H9 (cell line): Measurements from ENCODE around the gene C1QTNF6. TPM values are rescaled to one million over a fixed set of nuclear protein-coding genes. Genes with fewer than 3 reads are reported as not detected.

ENCODE experiments used
- DNase-seq: peaks from one replicate; pipeline ENCODE4 v3.0.0-alpha.2; 2017
- H2AFZ ChIP-seq: one replicate; pipeline ENCODE4 v1.6.1; 2013; ENCODE audit warnings: mild to moderate bottlenecking, low read length, control low read depth, moderate library complexity
- H2AK5ac ChIP-seq: 2 replicates; pipeline ENCODE4 v1.6.1; 2013; ENCODE audit warnings: low read length, control low read depth, mixed read lengths; ENCODE audit not compliant: insufficient read length
- H2BK120ac ChIP-seq: one replicate; pipeline ENCODE4 v1.6.1; 2013; ENCODE audit warnings: low read depth, mild to moderate bottlenecking, low read length, control low read depth, inconsistent platforms; ENCODE audit not compliant: poor library complexity, severe bottlenecking
- H2BK12ac ChIP-seq: 2 replicates; pipeline ENCODE4 v1.6.1; 2013; ENCODE audit warnings: low read length, control low read depth, mixed read lengths, low read depth; ENCODE audit not compliant: insufficient read length
- H2BK15ac ChIP-seq: 2 replicates; pipeline ENCODE4 v1.6.1; 2013; ENCODE audit warnings: low read depth, low read length, control low read depth
- H2BK20ac ChIP-seq: one replicate; pipeline ENCODE4 v1.6.1; 2013; ENCODE audit warnings: low read depth, mild to moderate bottlenecking, low read length, control low read depth, inconsistent platforms; ENCODE audit not compliant: poor library complexity, severe bottlenecking
- H2BK5ac ChIP-seq: 2 replicates; pipeline ENCODE4 v1.6.1; 2013; ENCODE audit warnings: low read length, control low read depth, mixed read lengths; ENCODE audit not compliant: insufficient read length
- H3K14ac ChIP-seq: 2 replicates; pipeline ENCODE4 v1.6.1; 2013; ENCODE audit warnings: low read length, control low read depth; ENCODE audit not compliant: insufficient read depth
- H3K18ac ChIP-seq: 2 replicates; pipeline ENCODE4 v1.6.1; 2013; ENCODE audit warnings: low read depth, mild to moderate bottlenecking, mixed read lengths, low read length, control low read depth; ENCODE audit not compliant: insufficient read length
- H3K23ac ChIP-seq: 2 replicates; pipeline ENCODE4 v1.6.1; 2013; ENCODE audit warnings: low read length, control low read depth, mixed read lengths, low read depth; ENCODE audit not compliant: insufficient read length
- H3K23me2 ChIP-seq: 2 replicates; pipeline ENCODE4 v1.6.1; 2013; ENCODE audit warnings: low read depth, mild to moderate bottlenecking, mixed read lengths, low read length, control low read depth; ENCODE audit not compliant: insufficient read length, poor library complexity, severe bottlenecking
- H3K27ac ChIP-seq: 2 replicates; pipeline ENCODE4 v1.5.1; 2013; ENCODE audit warnings: low read length, control low read depth, mixed read lengths, low read depth; ENCODE audit not compliant: insufficient read length
- H3K27me3 ChIP-seq: 2 replicates; pipeline ENCODE4 v1.6.1; 2013; ENCODE audit warnings: low read length, control low read depth, inconsistent platforms; ENCODE audit not compliant: insufficient read depth
- H3K4ac ChIP-seq: 2 replicates; pipeline ENCODE4 v1.6.1; 2013; ENCODE audit warnings: low read depth, mild to moderate bottlenecking, control low read depth, inconsistent platforms, low read length, moderate library complexity
- H3K4me1 ChIP-seq: 2 replicates; pipeline ENCODE4 v1.6.1; 2013; ENCODE audit warnings: low read length, control low read depth, inconsistent platforms; ENCODE audit not compliant: insufficient read depth
- H3K4me2 ChIP-seq: 2 replicates; pipeline ENCODE4 v1.6.1; 2013; ENCODE audit warnings: low read length, control low read depth, mixed read lengths; ENCODE audit not compliant: insufficient read length, insufficient read depth
- H3K56ac ChIP-seq: 2 replicates; pipeline ENCODE4 v1.6.1; 2013; ENCODE audit warnings: low read depth, mild to moderate bottlenecking, mixed read lengths, low read length, control low read depth; ENCODE audit not compliant: insufficient read length
- H3K79me1 ChIP-seq: 2 replicates; pipeline ENCODE4 v1.6.1; 2013; ENCODE audit warnings: low read depth, mild to moderate bottlenecking, moderate library complexity, low read length, control low read depth, inconsistent platforms; ENCODE audit not compliant: insufficient read depth, poor library complexity, severe bottlenecking
- H3K79me2 ChIP-seq: 2 replicates; pipeline ENCODE4 v1.6.1; 2013; ENCODE audit warnings: low read length, control low read depth, inconsistent platforms; ENCODE audit not compliant: insufficient read depth
- H3K9ac ChIP-seq: 2 replicates; pipeline ENCODE4 v1.6.1; 2013; ENCODE audit warnings: low read length, control low read depth, mixed read lengths; ENCODE audit not compliant: insufficient read length; ENCODE audit errors: extremely low read depth
- H3K9me3 ChIP-seq: one replicate; pipeline ENCODE4 v1.6.1; 2013; ENCODE audit warnings: low read depth, low read length, inconsistent platforms; ENCODE audit not compliant: control insufficient read depth
- H3T11ph ChIP-seq: one replicate; pipeline ENCODE4 v1.6.1; 2013; ENCODE audit warnings: mild to moderate bottlenecking, low read length, control low read depth, inconsistent platforms
- H4K20me1 ChIP-seq: one replicate; pipeline ENCODE4 v1.6.1; 2013; ENCODE audit not compliant: control insufficient read depth, insufficient read length, insufficient read depth
- H4K5ac ChIP-seq: 2 replicates; pipeline ENCODE4 v1.6.1; 2013; ENCODE audit warnings: low read depth, mild to moderate bottlenecking, mixed read lengths, low read length, control low read depth; ENCODE audit not compliant: insufficient read length
- H4K8ac ChIP-seq: replicated peaks from 2 replicates; pipeline ENCODE4 v1.6.1; 2013; ENCODE audit warnings: low read length, control low read depth, mixed read lengths, low read depth; ENCODE audit not compliant: insufficient read length
- H4K91ac ChIP-seq: 2 replicates; pipeline ENCODE4 v1.6.1; 2013; ENCODE audit warnings: low read depth, mild to moderate bottlenecking, moderate library complexity, mixed read lengths, low read length, control low read depth; ENCODE audit not compliant: insufficient read length
- H3K27ac Mint-ChIP-seq, 3 experiments: 2 replicates in 2 of 3; 3 replicates in 1 of 3; pipeline ENCODE4 v1.8.0; 2020 to 2021; ENCODE audit warnings: mixed read lengths in 3 of 3, mild to moderate bottlenecking in 1 of 3, moderate library complexity in 1 of 3
- H3K27me3 Mint-ChIP-seq: 2 replicates; pipeline ENCODE4 v1.8.0; 2021; ENCODE audit warnings: low read depth, mild to moderate bottlenecking, moderate library complexity, mixed read lengths
- H3K36me3 Mint-ChIP-seq, 3 experiments: 2 replicates in 2 of 3; 3 replicates in 1 of 3; pipeline ENCODE4 v1.8.0; 2020 to 2021; ENCODE audit warnings: low read depth in 3 of 3, mixed read lengths in 3 of 3; ENCODE audit not compliant: insufficient read depth in 1 of 3
- H3K4me1 Mint-ChIP-seq, 2 experiments: 2 replicates each; pipeline ENCODE4 v1.8.0; 2020; ENCODE audit warnings: mixed read lengths in 2 of 2
- H3K4me3 Mint-ChIP-seq, 2 experiments: 2 replicates in 1 of 2; 3 replicates in 1 of 2; pipeline ENCODE4 v1.8.0; 2020 to 2021; ENCODE audit warnings: mild to moderate bottlenecking in 2 of 2, mixed read lengths in 2 of 2, moderate library complexity in 1 of 2
- H3K9me3 Mint-ChIP-seq, 2 experiments: 2 replicates in 1 of 2; 3 replicates in 1 of 2; pipeline ENCODE4 v1.8.0; 2020; ENCODE audit warnings: mild to moderate bottlenecking in 2 of 2, mixed read lengths in 2 of 2, moderate library complexity in 1 of 2
- WGBS: extraction: QIAGEN DNeasy Blood & Tissue Kit; methylation state at CpG from one replicate; pipeline ENCODE4 v1.1.7; 2013; ENCODE audit warnings: missing lambda C conversion rate, low lambda C conversion rate, mixed read lengths; ENCODE audit not compliant: insufficient read length; ENCODE audit errors: extremely low coverage; 5-methylcytosine and 5-hydroxymethylcytosine counted together
- total RNA-seq: library from RNA; stranded (reverse); gene quantifications from 2 replicates; pipeline ENCODE4 v1.2.1, GENCODE V29; 2021
- TF ChIP-seq, protein P1 (sequence below): fragments of 200-600 bp; sonication (generic); conservative IDR thresholded peaks from 3 replicates; pipeline ENCODE4 v1.8.0; 2021; ENCODE audit warnings: antibody characterized with exemption, mild to moderate bottlenecking

C1QTNF6 gene
- total RNA-seq, 1 experiment from 2014 or later = 5.0 TPM

DNA sequence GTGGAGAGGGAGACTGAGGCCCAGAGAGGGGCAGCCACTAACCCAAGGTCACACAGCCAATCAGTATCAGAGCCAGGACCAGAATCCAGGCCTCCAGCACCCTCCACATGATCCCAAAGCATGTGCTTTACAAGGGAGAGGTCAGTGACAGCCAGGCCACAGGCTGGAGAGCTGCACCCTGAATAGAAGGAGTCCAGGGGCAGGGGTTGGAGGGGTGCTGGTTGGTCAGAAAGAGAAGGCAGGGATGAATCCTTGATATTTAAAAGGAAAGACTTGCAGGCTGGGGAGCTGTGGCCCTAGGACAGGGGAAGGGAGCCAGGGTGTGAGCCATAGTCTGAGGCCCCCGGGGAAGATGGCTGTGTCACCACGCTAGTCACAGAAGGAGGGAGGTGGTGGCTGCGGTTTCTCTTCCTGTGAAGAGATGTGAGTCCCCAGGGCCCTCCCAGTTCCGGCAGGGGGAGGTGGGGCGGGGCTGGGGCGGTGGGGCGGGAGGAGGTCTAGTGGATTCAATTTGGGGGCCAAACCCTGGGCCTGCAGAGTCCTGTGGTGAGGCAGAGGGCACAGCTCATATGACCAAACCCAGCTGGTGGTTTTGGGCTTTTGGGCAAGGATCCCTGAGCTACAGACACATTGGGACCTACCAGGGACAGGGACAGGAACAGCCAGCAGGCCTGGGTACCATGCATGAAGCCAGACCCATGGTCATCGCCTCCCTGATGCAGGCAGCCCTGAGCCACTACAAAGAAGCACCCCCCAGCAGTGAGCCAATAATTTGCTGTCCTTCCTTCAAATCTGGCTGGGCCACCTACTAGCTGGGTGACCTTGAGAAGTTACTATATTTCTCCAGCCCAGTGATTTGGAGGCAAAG, 42.0 kb upstream of the C1QTNF6 start:
- no peak overlapping the region for H3T11ph ChIP-seq
- no peak overlapping the region; a peak in 1 of 7 replicates for H3K27ac Mint-ChIP-seq
- no CpG with 5 or more reads among the region's 8 CpGs for WGBS

More for the DNA sequence above, 42.0 kb upstream of the C1QTNF6 start:
- DNase-seq = no peak
- no peak overlapping the region for H3K18ac ChIP-seq
- H2AFZ ChIP-seq = no peak overlapping the region
- H2BK12ac ChIP-seq = no peak overlapping the region
- no peaks in the 10 kb centered on the region for H3K27me3 ChIP-seq
- no peaks in the 10 kb centered on the region for H3K23me2 ChIP-seq
- H2BK5ac ChIP-seq = no peak overlapping the region
- no peak overlapping the region for H3K9ac ChIP-seq
- H3K56ac ChIP-seq = no peak overlapping the region
- TF ChIP-seq, protein P1, sequence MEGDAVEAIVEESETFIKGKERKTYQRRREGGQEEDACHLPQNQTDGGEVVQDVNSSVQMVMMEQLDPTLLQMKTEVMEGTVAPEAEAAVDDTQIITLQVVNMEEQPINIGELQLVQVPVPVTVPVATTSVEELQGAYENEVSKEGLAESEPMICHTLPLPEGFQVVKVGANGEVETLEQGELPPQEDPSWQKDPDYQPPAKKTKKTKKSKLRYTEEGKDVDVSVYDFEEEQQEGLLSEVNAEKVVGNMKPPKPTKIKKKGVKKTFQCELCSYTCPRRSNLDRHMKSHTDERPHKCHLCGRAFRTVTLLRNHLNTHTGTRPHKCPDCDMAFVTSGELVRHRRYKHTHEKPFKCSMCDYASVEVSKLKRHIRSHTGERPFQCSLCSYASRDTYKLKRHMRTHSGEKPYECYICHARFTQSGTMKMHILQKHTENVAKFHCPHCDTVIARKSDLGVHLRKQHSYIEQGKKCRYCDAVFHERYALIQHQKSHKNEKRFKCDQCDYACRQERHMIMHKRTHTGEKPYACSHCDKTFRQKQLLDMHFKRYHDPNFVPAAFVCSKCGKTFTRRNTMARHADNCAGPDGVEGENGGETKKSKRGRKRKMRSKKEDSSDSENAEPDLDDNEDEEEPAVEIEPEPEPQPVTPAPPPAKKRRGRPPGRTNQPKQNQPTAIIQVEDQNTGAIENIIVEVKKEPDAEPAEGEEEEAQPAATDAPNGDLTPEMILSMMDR = no peak
- no peaks in the 10 kb centered on the region for H3K9me3 ChIP-seq
- Mint-ChIP-seq H3K27me3 (peaks cover 15% of the 10 kb centered on the region), H3K4me1 (peaks cover 5 to 8% of the 10 kb centered on the region in 2 experiments), H3K4me3 (no peak overlapping the region), H3K9me3 (no peaks in the 10 kb centered on the region; a peak in 1 of 5 replicates), H3K36me3 (no peaks in the 10 kb centered on the region)
- H3K79me1 ChIP-seq = no peaks in the 10 kb centered on the region
- no peak overlapping the region for H3K4ac ChIP-seq
- no peaks in the 10 kb centered on the region for H4K20me1 ChIP-seq
- H4K5ac ChIP-seq = no peak overlapping the region
- H3K23ac ChIP-seq = no peak overlapping the region
- no peak overlapping the region for H4K91ac ChIP-seq
- no peaks in the 10 kb centered on the region for H3K4me1 ChIP-seq
- no peak overlapping the region for H4K8ac ChIP-seq
- H3K14ac ChIP-seq = no peak overlapping the region
- H2BK20ac ChIP-seq = no peak overlapping the region
- H3K79me2 ChIP-seq = no peaks in the 10 kb centered on the region
- H3K27ac ChIP-seq = no peak overlapping the region
- H3K4me2 ChIP-seq = no peak overlapping the region
- no peak overlapping the region for H2AK5ac ChIP-seq
- no peak overlapping the region for H2BK120ac ChIP-seq
- H2BK15ac ChIP-seq = no peak overlapping the region
